Heart left ventricle (tissue), 16 donors: ENCODE data around the gene SLX4IP. TPM values are rescaled to one million over a fixed set of nuclear protein-coding genes. Genes with fewer than 3 reads are reported as not detected.

Source experiments
- ATAC-seq, 4 donors: fragments of 200-7000 bp; cut with Tn5 transposase; one replicate each; pipeline ENCODE4 v1.9.1; 2020 to 2022; ENCODE audit warnings: moderate library complexity in 4 of 4, mild to moderate bottlenecking in 3 of 4, moderate number of reproducible peaks in 1 of 4
- DNase-seq, 5 donors: peaks; one replicate each; pipeline ENCODE4 v3.0.0-alpha.2; 2020
- H3K27ac ChIP-seq, 12 donors: fragments of 200-600 bp; sonication (generic) in 4 of 12; one replicate each; pipeline versions ENCODE4 v1.5.0 to v1.8.0; 2016 to 2022; ENCODE audit warnings: mild to moderate bottlenecking in 2 of 12
- H3K27me3 ChIP-seq, 9 donors: fragments of 200-600 bp; sonication (generic) in 2 of 9; one replicate each; pipeline versions ENCODE4 v1.5.1 to v1.8.0; 2016 to 2022; ENCODE audit warnings: mild to moderate bottlenecking in 3 of 9
- H3K36me3 ChIP-seq, 9 donors: fragments of 200-600 bp; sonication (generic) in 2 of 9; one replicate each; pipeline versions ENCODE4 v1.5.0 to v1.8.0; 2018 to 2022; ENCODE audit warnings: mild to moderate bottlenecking in 2 of 9
- H3K4me1 ChIP-seq, 12 donors: fragments of 200-600 bp; sonication (generic) in 4 of 12; one replicate each; pipeline versions ENCODE4 v1.5.0 to v1.8.0; 2016 to 2022; ENCODE audit warnings: mild to moderate bottlenecking in 3 of 12
- H3K4me3 ChIP-seq, 12 donors: fragments of 200-600 bp; sonication (generic) in 4 of 12; one replicate each; pipeline versions ENCODE4 v1.5.0 to v1.8.0; 2017 to 2022; ENCODE audit warnings: mild to moderate bottlenecking in 9 of 12, moderate library complexity in 4 of 12
- H3K9me3 ChIP-seq, 12 donors: fragments of 200-600 bp; sonication (generic) in 4 of 12; one replicate each; pipeline versions ENCODE4 v1.5.0 to v1.8.0; 2016 to 2022; ENCODE audit warnings: mild to moderate bottlenecking in 1 of 12
- CTCF ChIP-seq, 12 donors: fragments of 200-600 bp; sonication (generic) in 4 of 12; IDR thresholded peaks; one replicate each; pipeline versions ENCODE4 v1.5.0 to v1.8.0; 2018 to 2022; ENCODE audit warnings: antibody characterized with exemption in 12 of 12, mild to moderate bottlenecking in 5 of 12
- POLR2A ChIP-seq, 2 donors: fragments of 450-650 bp; IDR thresholded peaks; one replicate each; pipeline ENCODE4 v1.6.1; 2017; ENCODE audit warnings: antibody characterized with exemption in 2 of 2, mild to moderate bottlenecking in 2 of 2, moderate library complexity in 2 of 2
- WGBS, 4 donors: extraction: QIAGEN DNeasy Blood & Tissue Kit in 2 of 4; methylation state at CpG; one replicate each; pipeline versions ENCODE4 v1.1.5 to v1.1.7; 2013 to 2018; 5-methylcytosine and 5-hydroxymethylcytosine counted together
- intact Hi-C, 10 donors: fragments of 100-400 bp; cut with DNase I; formaldehyde crosslinking; loops; one replicate each; pipeline versions ENCODE4 v1.11.1 to v1.14.2; 2022
- polyA plus RNA-seq, 2 donors: library from polyadenylated mRNA; stranded (reverse); fragments of 200-250 nt; gene quantifications; one replicate each; pipeline ENCODE4 v1.2.3, GENCODE V29; 2013
- total RNA-seq, 9 donors: library from RNA; depleted of rRNA in 2 of 9; stranded (reverse); fragments of >200 nt in 2 of 9; fragmentation: NEBNext Ultra II Directional in 3 of 9; extraction: Animal tissue kit (Norgen Biotek cat#: 25700) in 3 of 9; gene quantifications; one replicate each; pipeline versions ENCODE4 v1.1.0 to v1.2.4, GENCODE V29; 2016 to 2023
- donor health status: ischemic (EF 13 %, LVEDD 7.1; RV severe dilation, severe dysfunction).
- donor health status: healthy with polysubstance abuse.
- donor health status: DM: no; HTN: yes; CAD: no.
- donor health status: DM: no; HTN: no; CAD: no.
- donor health status: ischemic (EF 25% LVEDD 6.9; RV normal size, moderate dysfunction).
- donor health status: ischemic (EF 25% LVEDD 5.7; RV mildly dilated, moderate dysfunction).
- donor health status: healthy.
- donor health status: DM: yes; HTN: yes; CAD: no.
- donor health status: ischemic (EF 35%, LVEDD 5.7; RV mildly dilated, moderate dysfunction).
- donor health status: nonischemic (EF 11% LVEDD 7.7; RV severe dilation, severe dysfunction).
- donor health status: DM: yes; HTN: yes; CAD: no.
- donor health status: PGD.
- donor health status: ischemic (EF 29% LVEDD 5.4; RV normal size, mild dysfunction).
- donor health status: nonischemic (EF 23%, LVEDD 6.1; RV moderate dilation, normal function).

Gene SLX4IP
- total and polyA plus RNA-seq, 11 donors, result 1.1 to 4.3 (median 2.4) TPM

GRCh38 chr20:10454151-10454750, 19.1 kb downstream of the SLX4IP start:
- ATAC-seq, result no peak
- intact Hi-C loops, result no loop called here
- Histone ChIP-seq H3K4me1 (peaks cover 0 to 23% (median 0%) of the 10 kb centered on the region in 12 donors), H3K9me3 (peaks cover 0 to 12% (median 0%) of the 10 kb centered on the region in 12 donors), H3K27ac (peak overlapping the region in 2 of 12 donors; percentile 3 to 72), H3K36me3 (no peaks in the 10 kb centered on the region), H3K27me3 (no peaks in the 10 kb centered on the region), H3K4me3 (no peak overlapping the region)
- no peak for DNase-seq
- TF ChIP-seq CTCF (IDR thresholded peaks at IDR 0.05), result no peak
- TF ChIP-seq POLR2A (IDR thresholded peaks at IDR 0.05), result no peak

GRCh38 chr20:10461495-10461894, 26.4 kb downstream of the SLX4IP start:
- Histone ChIP-seq H3K9me3 (peaks cover 0 to 12% (median 0%) of the 10 kb centered on the region in 12 donors), H3K4me3 (no peak overlapping the region), H3K36me3 (no peaks in the 10 kb centered on the region), H3K27ac (no peak overlapping the region), H3K27me3 (no peaks in the 10 kb centered on the region), H3K4me1 (peaks cover 0 to 21% (median 8%) of the 10 kb centered on the region in 12 donors)
- no peak for DNase-seq
- WGBS, 4 donors, result 91 to 97% (median 93%) methylated on average over 2 of the region's 2 CpGs
- intact Hi-C loops, result loop anchor here in 4 of 10 donors (10.0 kb wide), 3 partner anchors 213 to 1083 kb away; partner anchors contain the start of gene JAG1 (in 1 of the 4)
- no peak for ATAC-seq
- no peak for TF ChIP-seq POLR2A (IDR thresholded peaks at IDR 0.05)
- no peak for TF ChIP-seq CTCF (IDR thresholded peaks at IDR 0.05)

GRCh38 chr20:10462516-10462915, 27.4 kb downstream of the SLX4IP start:
- no peak for TF ChIP-seq POLR2A (IDR thresholded peaks at IDR 0.05)
- no peak for TF ChIP-seq CTCF (IDR thresholded peaks at IDR 0.05)
- no peak overlapping the region for H3K27ac ChIP-seq
- ATAC-seq, result no peak
- no peak for DNase-seq
- no peaks in the 10 kb centered on the region for H3K27me3 ChIP-seq
- H3K9me3 ChIP-seq, result peaks cover 0 to 7% (median 0%) of the 10 kb centered on the region in 12 donors
- H3K36me3 ChIP-seq, result no peaks in the 10 kb centered on the region
- peaks cover 0 to 25% (median 15%) of the 10 kb centered on the region in 12 donors for H3K4me1 ChIP-seq
- intact Hi-C loops, result loop anchor here in 4 of 10 donors (10.0 kb wide), 3 partner anchors 212 to 1082 kb away; partner anchors contain the start of gene JAG1 (in 1 of the 4)
- H3K4me3 ChIP-seq, result no peak overlapping the region

GRCh38 chr20:10463622-10464021, 28.5 kb downstream of the SLX4IP start:
- Histone ChIP-seq H3K27ac (no peak overlapping the region), H3K9me3 (peaks cover 0 to 3% (median 0%) of the 10 kb centered on the region in 12 donors), H3K4me1 (peaks cover 0 to 36% (median 25%) of the 10 kb centered on the region in 12 donors), H3K4me3 (no peak overlapping the region), H3K36me3 (no peaks in the 10 kb centered on the region), H3K27me3 (no peaks in the 10 kb centered on the region)
- no peak for TF ChIP-seq POLR2A (IDR thresholded peaks at IDR 0.05)
- TF ChIP-seq CTCF (IDR thresholded peaks at IDR 0.05), result no peak
- DNase-seq (no peak), ATAC-seq (no peak)
- 93 to 98% (median 96%) methylated on average over 2 of the region's 2 CpGs for WGBS, 4 donors
- intact Hi-C loops, result loop anchor here in 4 of 10 donors (10.0 kb wide), 3 partner anchors 211 to 1081 kb away; partner anchors contain the start of gene JAG1 (in 1 of the 4)
